ENCODE results near the gene PODXL.

The PODXL gene

GRCh38 chr7:131556909-131557651 is 652 bp upstream of the PODXL start:
- TF ChIP-seq CTCF (IDR thresholded peaks at IDR 0.05; ENCODE audit: insufficient read depth, low read depth, low read length, missing control alignments): no peak
- peak overlapping the region; percentile 49 for H3K4me3 ChIP-seq (ENCODE audit: low read depth, low read length)
- DNase-seq (ENCODE audit: low read depth): no peak

GRCh38 chr7:131555552-131556052 is 826 bp downstream of the PODXL start:
- no peak for TF ChIP-seq CTCF (IDR thresholded peaks at IDR 0.05; ENCODE audit: insufficient read depth, low read depth, low read length, missing control alignments)
- no peak for DNase-seq (ENCODE audit: low read depth)
- H3K4me3 ChIP-seq (ENCODE audit: low read depth, low read length): peak overlapping the region; percentile 42

DNA sequence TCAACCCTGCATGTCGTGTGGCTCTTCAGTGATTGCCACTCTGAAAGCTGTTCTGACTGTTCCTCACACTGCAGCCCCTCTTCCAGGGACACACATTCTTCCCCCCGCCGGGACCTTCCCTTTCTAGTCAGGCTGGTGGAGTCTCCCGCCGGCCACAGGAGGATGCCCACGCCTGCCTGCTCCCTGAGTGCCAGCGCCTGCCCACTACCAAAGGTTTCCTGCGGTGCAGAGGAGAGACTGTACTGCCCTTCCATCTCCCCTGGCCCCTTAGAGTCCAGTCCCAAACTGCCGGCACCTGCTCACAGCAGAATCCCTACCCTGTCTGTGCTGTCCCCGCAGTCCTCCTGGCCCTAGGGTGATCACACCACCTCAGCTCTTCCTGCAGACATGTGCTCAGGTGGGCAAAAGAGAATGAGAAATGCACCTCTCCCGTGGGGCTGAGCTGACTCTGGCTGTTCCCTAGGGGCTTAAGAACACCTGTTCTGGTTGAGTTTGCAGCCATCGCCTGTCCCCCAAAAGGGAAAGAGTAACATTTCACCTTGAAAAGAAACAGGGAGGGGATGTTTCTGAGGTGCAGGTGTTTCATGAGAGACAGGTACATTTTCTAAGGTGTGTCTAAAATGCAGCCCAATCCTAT is 1.4 kb downstream of the PODXL start:
- DNase-seq (ENCODE audit: low read depth): no peak
- no peak for TF ChIP-seq CTCF (IDR thresholded peaks at IDR 0.05; ENCODE audit: insufficient read depth, low read depth, low read length, missing control alignments)
- H3K4me3 ChIP-seq (ENCODE audit: low read depth, low read length): no peak overlapping the region

- no peak for DNase-seq (ENCODE audit: low read depth)
- no peak overlapping the region for H3K4me3 ChIP-seq (ENCODE audit: low read depth, low read length)
- TF ChIP-seq CTCF (IDR thresholded peaks at IDR 0.05; ENCODE audit: insufficient read depth, low read depth, low read length, missing control alignments): no peak
Measured at GRCh38 chr7:131553931-131554330, 2.5 kb downstream of the PODXL start.

GRCh38 chr7:131552053-131552452 is 4.4 kb downstream of the PODXL start:
- TF ChIP-seq CTCF (IDR thresholded peaks at IDR 0.05; ENCODE audit: insufficient read depth, low read depth, low read length, missing control alignments): no peak
- DNase-seq (ENCODE audit: low read depth): no peak
- H3K4me3 ChIP-seq (ENCODE audit: low read depth, low read length): no peak overlapping the region

- no peak for TF ChIP-seq CTCF (IDR thresholded peaks at IDR 0.05; ENCODE audit: insufficient read depth, low read depth, low read length, missing control alignments)
- no peak overlapping the region for H3K4me3 ChIP-seq (ENCODE audit: low read depth, low read length)
Measured at GRCh38 chr7:131550846-131551245, 5.6 kb downstream of the PODXL start.

More at GRCh38 chr7:131550846-131551245, 5.6 kb downstream of the PODXL start:
- no peak for DNase-seq (ENCODE audit: low read depth)

Measured in GM12865 (cell line).